AG10803 (cell line): ENCODE results near the gene TMEM50B.

ENCODE experiments used
- DNase-seq: peaks from one replicate; pipeline ENCODE4 v3.0.0; 2010; ENCODE audit warnings: low read depth
- H3K4me3 ChIP-seq: 2 replicates; pipeline ENCODE4 v1.5.1; 2011; ENCODE audit warnings: mild to moderate bottlenecking, low read length, control low read depth
- TF ChIP-seq, protein P1 (sequence below): conservative IDR thresholded peaks from 2 replicates; pipeline ENCODE4 v1.5.1; 2011; ENCODE audit warnings: mild to moderate bottlenecking, low read length, control low read depth, inconsistent platforms

Gene TMEM50B

DNA sequence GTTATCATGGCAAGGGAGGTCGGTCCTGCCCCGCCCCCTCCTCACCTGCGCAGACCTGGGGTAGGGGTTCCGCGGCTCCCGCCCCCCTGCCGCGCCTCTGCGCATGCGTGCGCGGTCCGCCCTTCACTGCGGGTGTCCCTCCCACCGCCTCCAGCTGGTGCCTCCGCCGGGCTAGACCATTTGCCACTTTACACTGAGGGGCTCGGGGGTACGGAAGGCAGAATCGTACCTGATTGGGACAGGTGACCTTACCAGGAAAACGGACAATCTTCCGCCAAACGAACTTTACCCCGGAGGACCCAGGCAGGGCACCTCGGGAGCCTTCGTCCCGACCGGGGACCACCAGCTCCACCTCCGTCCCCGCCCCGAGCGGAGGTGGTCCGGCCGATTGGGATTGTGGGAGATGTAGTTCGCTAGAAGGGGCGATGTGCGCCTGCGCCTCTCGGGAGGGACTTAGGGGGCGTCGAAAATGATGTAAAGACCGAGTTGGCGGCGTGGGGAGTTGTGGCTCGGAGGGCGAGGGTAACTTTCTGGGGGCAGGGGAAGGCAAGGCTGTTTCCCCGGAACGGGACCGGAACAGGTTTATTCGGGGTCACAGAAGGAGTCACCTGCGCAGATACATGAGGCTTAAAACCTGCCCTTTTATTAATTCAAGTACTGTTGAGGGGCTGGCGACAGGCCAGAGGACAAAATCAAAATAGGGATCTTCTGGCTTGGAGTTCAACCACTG lies 11.8 kb upstream of the TMEM50B start, which contains the start of gene DNAJC28:
Gene DNAJC28, minus strand, starts transcription at position 344 of the 730 bp plus-strand sequence. CDS start 2,323 bp downstream, outside the sequence.
- peak; percentile 86 for DNase-seq
- TF ChIP-seq, protein P1, sequence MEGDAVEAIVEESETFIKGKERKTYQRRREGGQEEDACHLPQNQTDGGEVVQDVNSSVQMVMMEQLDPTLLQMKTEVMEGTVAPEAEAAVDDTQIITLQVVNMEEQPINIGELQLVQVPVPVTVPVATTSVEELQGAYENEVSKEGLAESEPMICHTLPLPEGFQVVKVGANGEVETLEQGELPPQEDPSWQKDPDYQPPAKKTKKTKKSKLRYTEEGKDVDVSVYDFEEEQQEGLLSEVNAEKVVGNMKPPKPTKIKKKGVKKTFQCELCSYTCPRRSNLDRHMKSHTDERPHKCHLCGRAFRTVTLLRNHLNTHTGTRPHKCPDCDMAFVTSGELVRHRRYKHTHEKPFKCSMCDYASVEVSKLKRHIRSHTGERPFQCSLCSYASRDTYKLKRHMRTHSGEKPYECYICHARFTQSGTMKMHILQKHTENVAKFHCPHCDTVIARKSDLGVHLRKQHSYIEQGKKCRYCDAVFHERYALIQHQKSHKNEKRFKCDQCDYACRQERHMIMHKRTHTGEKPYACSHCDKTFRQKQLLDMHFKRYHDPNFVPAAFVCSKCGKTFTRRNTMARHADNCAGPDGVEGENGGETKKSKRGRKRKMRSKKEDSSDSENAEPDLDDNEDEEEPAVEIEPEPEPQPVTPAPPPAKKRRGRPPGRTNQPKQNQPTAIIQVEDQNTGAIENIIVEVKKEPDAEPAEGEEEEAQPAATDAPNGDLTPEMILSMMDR: no peak
- peak within 1 kb of the TSS; percentile 76 for H3K4me3 ChIP-seq

GRCh38 chr21:33490991-33491372 lies 11.2 kb upstream of the TMEM50B start:
- no peak for DNase-seq
- TF ChIP-seq, protein P1: no peak
- peak overlapping the region; percentile 76 for H3K4me3 ChIP-seq

DNA sequence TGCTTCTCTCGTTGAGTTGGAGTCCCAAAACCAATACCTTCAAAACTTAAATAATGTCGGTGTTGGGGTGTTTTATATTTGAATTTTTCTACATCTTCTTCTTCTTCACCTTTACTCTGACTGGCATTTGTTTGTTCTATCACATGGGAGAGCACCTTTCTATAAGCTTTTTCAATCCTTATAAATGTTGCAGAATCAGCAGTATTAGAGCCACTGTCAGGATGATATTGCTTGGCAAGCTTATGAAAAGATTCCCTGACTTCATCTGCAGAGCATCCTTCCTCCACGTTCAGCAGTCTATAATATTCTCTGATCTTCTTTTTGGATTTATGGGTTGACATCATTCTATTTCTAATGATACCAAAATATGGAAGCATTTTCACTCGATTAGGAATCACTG lies 9.2 kb upstream of the TMEM50B start:
- H3K4me3 ChIP-seq: no peak overlapping the region
- TF ChIP-seq, protein P1: no peak
- no peak for DNase-seq

DNA sequence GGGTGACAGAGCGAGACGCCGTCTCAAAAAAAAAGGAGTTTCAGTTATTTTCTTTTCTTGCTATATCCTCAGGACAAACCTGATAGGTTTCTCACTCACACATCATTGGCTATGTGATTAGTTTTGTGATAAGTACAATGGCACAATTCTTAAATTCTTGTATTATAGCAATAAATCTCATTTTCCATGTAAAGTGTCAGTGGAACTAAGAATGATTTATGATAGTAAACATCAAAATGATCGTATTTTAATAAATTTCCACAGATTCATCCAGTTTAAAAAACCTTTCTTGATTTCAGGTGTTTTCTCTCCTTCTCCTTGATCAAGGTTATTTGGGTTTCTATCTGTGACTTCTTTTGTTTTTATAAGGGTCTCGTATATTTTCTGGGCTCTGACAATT lies 8.2 kb upstream of the TMEM50B start:
- no peak for DNase-seq
- TF ChIP-seq, protein P1: no peak
- H3K4me3 ChIP-seq: no peak overlapping the region

GRCh38 chr21:33481314-33481943 lies 1.7 kb upstream of the TMEM50B start:
- no peak overlapping the region for H3K4me3 ChIP-seq
- TF ChIP-seq, protein P1: no peak
- DNase-seq: no peak

GRCh38 chr21:33480481-33481103 lies 818 bp upstream of the TMEM50B start:
- DNase-seq: no peak
- TF ChIP-seq, protein P1: no peak
- H3K4me3 ChIP-seq: peak overlapping the region; percentile 80
